Muscle layer of duodenum (tissue), 2 donors: ENCODE measurements around the gene WFDC1.

Experiments used
- H3K27ac ChIP-seq: one replicate; pipeline ENCODE4 v1.7.0; 2013; ENCODE audit warnings: mild to moderate bottlenecking, low read length
- H3K27me3 ChIP-seq: one replicate; pipeline ENCODE4 v1.7.0; 2013; ENCODE audit warnings: low read depth, mild to moderate bottlenecking, control low read depth, low read length
- H3K36me3 ChIP-seq, 2 donors: one replicate each; pipeline ENCODE4 v1.7.0; 2013; ENCODE audit warnings: low read length in 2 of 2, control low read depth in 1 of 2, mild to moderate bottlenecking in 1 of 2; ENCODE audit not compliant: insufficient read depth in 2 of 2, control insufficient read depth in 1 of 2
- H3K4me1 ChIP-seq, 2 donors: one replicate each; pipeline ENCODE4 v1.7.0; 2013; ENCODE audit warnings: low read length in 2 of 2, mild to moderate bottlenecking in 2 of 2, control low read depth in 1 of 2, moderate library complexity in 1 of 2; ENCODE audit not compliant: insufficient read depth in 2 of 2, control insufficient read depth in 1 of 2
- H3K4me3 ChIP-seq, 2 donors: one replicate each; pipeline ENCODE4 v1.7.0; 2013; ENCODE audit warnings: low read length in 2 of 2, low read depth in 1 of 2, mild to moderate bottlenecking in 1 of 2
- H3K9me3 ChIP-seq, 2 donors: one replicate each; pipeline ENCODE4 v1.7.0; 2013; ENCODE audit warnings: low read length in 2 of 2, control low read depth in 1 of 2, mild to moderate bottlenecking in 1 of 2; ENCODE audit not compliant: control insufficient read depth in 1 of 2
- donor health status: healthy.

The WFDC1 gene, protein sequence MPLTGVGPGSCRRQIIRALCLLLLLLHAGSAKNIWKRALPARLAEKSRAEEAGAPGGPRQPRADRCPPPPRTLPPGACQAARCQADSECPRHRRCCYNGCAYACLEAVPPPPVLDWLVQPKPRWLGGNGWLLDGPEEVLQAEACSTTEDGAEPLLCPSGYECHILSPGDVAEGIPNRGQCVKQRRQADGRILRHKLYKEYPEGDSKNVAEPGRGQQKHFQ

GRCh38 chr16:84294531-84295142 lies at the start of gene WFDC1:
WFDC1 (plus strand) TSS chr16:84294878; CDS start chr16:84294972, 94 bp downstream.
- Histone ChIP-seq H3K27ac (no peak within 1 kb of the TSS), H3K4me3 (peak within 1 kb of the TSS; percentile 3 to 52), H3K27me3 (peaks cover 13% of the 10 kb centered on the region), H3K9me3 (no peaks in the 10 kb centered on the region), H3K36me3 (no peaks in the 10 kb centered on the region), H3K4me1 (peaks cover 0 to 11% of the 10 kb centered on the region in 2 donors)

- Histone ChIP-seq H3K4me1 (no peaks in the 10 kb centered on the region), H3K36me3 (no peaks in the 10 kb centered on the region), H3K27me3 (no peaks in the 10 kb centered on the region), H3K9me3 (peaks cover 0 to 7% of the 10 kb centered on the region in 2 donors), H3K27ac (no peak overlapping the region), H3K4me3 (no peak overlapping the region)
Measured at GRCh38 chr16:84245956-84246678, 48.6 kb upstream of the WFDC1 start.

GRCh38 chr16:84246679-84247077 lies 48.0 kb upstream of the WFDC1 start:
- Histone ChIP-seq H3K36me3 (no peaks in the 10 kb centered on the region), H3K27ac (no peak overlapping the region), H3K4me1 (no peaks in the 10 kb centered on the region), H3K27me3 (no peaks in the 10 kb centered on the region), H3K9me3 (peaks cover 0 to 7% of the 10 kb centered on the region in 2 donors), H3K4me3 (no peak overlapping the region)

DNA sequence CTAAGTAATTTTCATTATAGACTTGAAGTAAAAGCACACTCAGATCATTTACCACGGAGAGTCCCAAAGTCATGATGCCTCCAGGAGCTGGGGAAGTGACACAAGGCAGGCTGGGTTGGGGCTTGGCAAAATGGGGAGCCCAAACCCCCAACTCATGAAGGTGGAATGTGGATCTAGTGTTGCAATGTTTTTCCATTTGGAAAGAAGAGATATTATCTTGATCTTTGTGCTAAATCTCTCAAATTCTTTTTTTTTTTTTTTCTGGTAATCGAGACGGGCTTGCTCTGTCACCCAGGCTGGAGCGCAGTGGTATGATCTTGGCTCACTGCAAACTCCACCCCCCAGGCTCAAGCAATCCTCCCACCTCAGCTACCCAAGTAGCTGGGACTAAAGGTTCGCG lies 47.3 kb upstream of the WFDC1 start:
- no peak overlapping the region for H3K27ac ChIP-seq
- H3K36me3 ChIP-seq: no peaks in the 10 kb centered on the region
- no peaks in the 10 kb centered on the region for H3K4me1 ChIP-seq
- H3K4me3 ChIP-seq: no peak overlapping the region
- H3K27me3 ChIP-seq: no peaks in the 10 kb centered on the region
- H3K9me3 ChIP-seq: peaks cover 0 to 7% of the 10 kb centered on the region in 2 donors

DNA sequence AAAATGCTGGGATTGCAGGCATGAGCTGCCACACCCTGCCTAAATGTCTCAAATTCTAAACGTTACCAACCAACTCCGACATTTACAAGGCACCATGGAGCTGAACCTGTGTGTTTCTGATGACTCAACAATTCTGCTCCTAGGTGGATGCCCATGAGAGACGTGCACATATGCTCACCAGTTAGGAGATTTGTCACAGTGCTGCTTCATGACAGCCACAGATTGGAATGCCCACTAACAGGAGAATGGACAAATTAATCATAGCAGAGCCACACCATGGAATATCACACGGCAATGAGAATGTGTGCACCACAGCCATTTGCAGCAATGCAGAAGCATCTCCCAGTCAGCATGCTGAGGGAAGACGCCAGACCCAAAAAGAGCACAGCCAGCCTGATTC lies 46.8 kb upstream of the WFDC1 start:
- Histone ChIP-seq H3K4me3 (no peak overlapping the region), H3K27me3 (no peaks in the 10 kb centered on the region), H3K4me1 (no peaks in the 10 kb centered on the region), H3K9me3 (peaks cover 0 to 7% of the 10 kb centered on the region in 2 donors), H3K27ac (no peak overlapping the region), H3K36me3 (no peaks in the 10 kb centered on the region)

GRCh38 chr16:84252184-84252583 lies 42.5 kb upstream of the WFDC1 start:
- Histone ChIP-seq H3K27ac (no peak overlapping the region), H3K9me3 (peaks cover 0 to 10% of the 10 kb centered on the region in 2 donors), H3K36me3 (no peaks in the 10 kb centered on the region)

DNA sequence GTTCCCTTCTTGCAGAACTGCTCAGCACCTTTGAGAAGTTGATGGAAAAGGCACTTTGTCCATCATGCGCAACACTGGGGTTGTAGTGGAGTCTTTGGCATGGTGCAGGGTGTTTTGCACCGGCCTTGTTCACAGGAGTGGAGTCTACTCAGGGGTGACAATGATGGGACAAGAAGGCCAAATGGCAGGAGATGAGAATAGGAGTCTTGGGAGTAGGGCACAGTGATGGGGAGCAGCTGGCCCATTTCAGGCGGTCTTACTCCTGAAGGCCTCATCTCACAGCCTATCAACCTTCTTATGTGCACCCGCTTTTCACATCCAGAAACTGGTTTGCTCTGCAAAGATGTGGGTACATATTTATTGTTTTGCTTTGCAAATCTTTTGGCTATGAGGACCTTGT lies 41.5 kb upstream of the WFDC1 start:
- H3K36me3 ChIP-seq: no peaks in the 10 kb centered on the region
- H3K4me1 ChIP-seq: no peaks in the 10 kb centered on the region
- H3K4me3 ChIP-seq: no peak overlapping the region
- H3K27ac ChIP-seq: no peak overlapping the region
- no peaks in the 10 kb centered on the region for H3K27me3 ChIP-seq
- peaks cover 0 to 10% of the 10 kb centered on the region in 2 donors for H3K9me3 ChIP-seq

More at GRCh38 chr16:84252184-84252583, 42.5 kb upstream of the WFDC1 start:
- Histone ChIP-seq H3K27me3 (no peaks in the 10 kb centered on the region), H3K4me1 (no peaks in the 10 kb centered on the region), H3K4me3 (no peak overlapping the region)

DNA sequence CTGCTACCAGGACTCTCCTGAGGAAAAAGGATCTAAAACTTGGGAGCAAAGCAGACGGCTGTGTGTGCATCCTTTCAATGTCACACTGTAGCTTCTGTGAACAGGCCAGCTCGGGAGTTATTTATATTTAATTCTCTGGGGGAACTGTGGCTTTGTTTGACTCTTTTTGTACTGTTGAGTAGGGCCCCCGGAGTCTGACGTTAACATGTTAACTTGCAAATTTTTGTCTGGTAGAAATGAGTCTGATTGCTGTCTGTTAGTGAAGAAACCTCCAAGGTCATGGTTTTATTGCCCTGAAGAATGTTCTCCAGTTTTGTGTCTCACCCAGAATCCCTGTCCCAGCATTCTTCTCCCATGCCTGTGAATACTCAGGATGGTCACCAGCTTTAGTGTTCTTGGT lies 40.6 kb upstream of the WFDC1 start:
- peaks cover 0 to 13% of the 10 kb centered on the region in 2 donors for H3K9me3 ChIP-seq
- H3K4me3 ChIP-seq: no peak overlapping the region
- H3K27me3 ChIP-seq: no peaks in the 10 kb centered on the region
- H3K4me1 ChIP-seq: no peaks in the 10 kb centered on the region
- H3K36me3 ChIP-seq: no peaks in the 10 kb centered on the region
- H3K27ac ChIP-seq: no peak overlapping the region

- H3K9me3 ChIP-seq: peaks cover 0 to 13% of the 10 kb centered on the region in 2 donors
- no peaks in the 10 kb centered on the region for H3K36me3 ChIP-seq
- no peaks in the 10 kb centered on the region for H3K27me3 ChIP-seq
Measured at GRCh38 chr16:84255050-84255810, 39.4 kb upstream of the WFDC1 start.

DNA sequence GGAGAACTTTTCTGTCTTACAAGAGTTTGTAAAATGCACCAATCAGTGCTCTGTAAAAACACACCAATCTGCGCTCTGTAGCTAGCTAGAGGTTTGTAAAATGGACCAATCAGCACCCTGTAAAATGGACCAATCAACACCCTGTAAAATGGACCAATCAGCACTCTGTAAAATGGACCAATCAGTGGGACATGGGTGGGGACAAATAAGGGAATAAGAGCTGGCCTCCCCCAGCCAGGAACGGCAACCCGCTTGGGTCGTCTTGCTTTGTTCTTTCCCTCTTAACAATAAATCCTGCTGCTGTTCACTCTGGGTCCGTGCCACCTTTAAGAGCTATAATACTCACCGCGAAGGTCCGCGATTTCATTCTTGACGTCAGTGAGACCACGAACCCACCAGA lies 36.4 kb upstream of the WFDC1 start:
- Histone ChIP-seq H3K36me3 (no peaks in the 10 kb centered on the region), H3K27ac (no peak overlapping the region), H3K9me3 (peaks cover 0 to 13% of the 10 kb centered on the region in 2 donors), H3K4me3 (no peak overlapping the region), H3K27me3 (no peaks in the 10 kb centered on the region), H3K4me1 (no peaks in the 10 kb centered on the region)

More at GRCh38 chr16:84255050-84255810, 39.4 kb upstream of the WFDC1 start:
- H3K4me3 ChIP-seq: no peak overlapping the region
- no peak overlapping the region for H3K27ac ChIP-seq
- no peaks in the 10 kb centered on the region for H3K4me1 ChIP-seq

DNA sequence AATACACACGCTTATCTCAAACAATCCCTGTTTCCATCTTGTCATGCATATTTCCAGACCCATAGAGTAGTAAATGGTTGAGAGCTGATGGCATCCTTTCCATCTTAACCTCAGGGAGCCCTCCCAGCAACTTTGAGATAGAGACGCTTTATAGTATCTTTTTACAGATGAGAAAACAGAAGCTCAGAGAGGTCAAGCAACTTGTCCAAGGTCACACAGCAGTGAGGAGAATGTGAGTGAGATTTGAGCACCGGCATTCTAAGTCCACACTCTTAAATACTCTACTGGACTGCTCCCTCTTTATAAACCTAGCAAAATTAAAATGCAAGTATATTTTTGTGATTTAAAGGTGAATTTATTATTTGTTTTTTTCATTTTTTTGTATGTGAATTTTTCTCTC lies 35.0 kb upstream of the WFDC1 start:
- no peaks in the 10 kb centered on the region for H3K36me3 ChIP-seq
- H3K4me1 ChIP-seq: no peaks in the 10 kb centered on the region
- no peak overlapping the region for H3K4me3 ChIP-seq
- H3K9me3 ChIP-seq: peaks cover 0 to 13% of the 10 kb centered on the region in 2 donors
- H3K27me3 ChIP-seq: no peaks in the 10 kb centered on the region
- H3K27ac ChIP-seq: no peak overlapping the region
